SU-DHL-6 (cell line): ENCODE results near the gene ZSCAN10.
A peak's percentile ranks its signal among the peaks of the same experiment; 100 is the strongest.

Experiments used
- H2AFZ ChIP-seq: fragments of 200-600 bp; sonication (generic); 2 replicates; pipeline ENCODE4 v1.6.1; 2014; ENCODE audit warnings: low read depth, mild to moderate bottlenecking, moderate library complexity, mixed read lengths, antibody characterized with exemption, low read length; ENCODE audit not compliant: severe bottlenecking
- H3F3A ChIP-seq: fragments of 200-600 bp; shearing (Covaris generic); 2 replicates; pipeline ENCODE4 v1.6.0; 2016; ENCODE audit warnings: antibody characterized with exemption, mild to moderate bottlenecking; ENCODE audit not compliant: insufficient read depth
- H3K27ac ChIP-seq: fragments of 200-600 bp; sonication (generic); 2 replicates; pipeline ENCODE4 v1.5.1; 2016; ENCODE audit warnings: low read depth, mild to moderate bottlenecking, low read length, moderate library complexity, mixed read lengths
- H3K27me3 ChIP-seq: fragments of 200-600 bp; sonication (generic), shearing (Covaris generic); 2 replicates; pipeline ENCODE4 v1.6.0; 2014; ENCODE audit warnings: mild to moderate bottlenecking, low read length
- H3K36me3 ChIP-seq: fragments of 200-600 bp; sonication (generic); 2 replicates; pipeline ENCODE4 v1.6.1; 2014; ENCODE audit warnings: mild to moderate bottlenecking, low read length, mixed read lengths
- H3K4me2 ChIP-seq: fragments of 300-600, 200-600 bp; shearing (Covaris generic), sonication (generic); 2 replicates; pipeline ENCODE4 v1.6.0; 2014; ENCODE audit warnings: low read length, low read depth, mild to moderate bottlenecking; ENCODE audit not compliant: poor library complexity, severe bottlenecking
- H3K4me3 ChIP-seq: fragments of 200-600 bp; sonication (generic); 2 replicates; pipeline ENCODE4 v1.5.1; 2014; ENCODE audit warnings: antibody characterized with exemption, low read length, mild to moderate bottlenecking, mixed read lengths; ENCODE audit not compliant: insufficient read depth, poor library complexity, severe bottlenecking
- H3K79me2 ChIP-seq: fragments of 200-600 bp; sonication (generic); 2 replicates; pipeline ENCODE4 v1.6.1; 2014; ENCODE audit warnings: mild to moderate bottlenecking, low read length, moderate library complexity; ENCODE audit not compliant: insufficient read depth
- H3K9ac ChIP-seq: fragments of 200-600 bp; sonication (generic); 2 replicates; pipeline ENCODE4 v1.7.0; 2014; ENCODE audit warnings: mild to moderate bottlenecking, low read length
- H3K9me2 ChIP-seq: fragments of 200-600 bp; sonication (generic); replicated peaks from 2 replicates; pipeline ENCODE4 v1.6.1; 2014; ENCODE audit warnings: low read length; ENCODE audit not compliant: insufficient read depth
- H3K9me3 ChIP-seq: fragments of 200-600 bp; sonication (generic); 2 replicates; pipeline ENCODE4 v1.6.1; 2014; ENCODE audit warnings: low read length, mixed read lengths; ENCODE audit not compliant: insufficient read depth
- H4K20me1 ChIP-seq: fragments of 200-600 bp; sonication (generic); 2 replicates; pipeline ENCODE4 v1.6.1; 2014; ENCODE audit warnings: low read depth, mild to moderate bottlenecking, antibody characterized with exemption, low read length, moderate library complexity, mixed read lengths
- EZH2phosphoT487 ChIP-seq: fragments of 200-600 bp; sonication (generic), shearing (Covaris generic); conservative IDR thresholded peaks from 2 replicates; pipeline ENCODE4 v1.6.1; 2018; ENCODE audit warnings: mild to moderate bottlenecking, antibody characterized with exemption, low read length, moderate library complexity, mixed read lengths
- TF ChIP-seq, protein P1 (sequence below): fragments of 200-600 bp; sonication (generic); IDR thresholded peaks from one replicate; pipeline ENCODE4 v1.5.1; 2017; ENCODE audit warnings: antibody characterized with exemption, mild to moderate bottlenecking, low read length, moderate library complexity; ENCODE audit not compliant: insufficient read depth, poor library complexity, severe bottlenecking

ZSCAN10 gene

DNA sequence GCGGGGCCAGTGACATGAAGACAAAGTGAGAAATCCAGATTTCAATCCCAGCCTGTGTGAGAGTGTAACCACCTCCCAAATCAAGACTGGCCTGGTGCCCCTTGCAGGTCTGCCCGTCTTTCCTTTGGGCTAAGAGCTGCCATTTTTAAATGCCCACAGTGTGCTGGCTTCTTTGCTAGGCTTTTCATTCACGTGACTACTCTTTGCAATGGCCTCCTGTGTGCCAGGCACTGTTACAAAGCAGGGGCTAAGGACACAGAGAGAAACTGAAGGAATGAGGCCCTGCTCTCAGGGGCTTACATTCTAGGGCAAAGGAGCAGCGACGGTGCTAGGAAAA is 269 bp upstream of the ZSCAN10 start:
- Histone ChIP-seq H3K27me3 (no peaks in the 10 kb centered on the region), H3K9me2 (no peaks in the 10 kb centered on the region), H3F3A (peaks cover 5% of the 10 kb centered on the region; the same call in 1 of the 2 replicates), H3K4me3 (no peak overlapping the region), H4K20me1 (no peaks in the 10 kb centered on the region), H3K27ac (no peak overlapping the region), H3K79me2 (no peaks in the 10 kb centered on the region), H3K9ac (no peak overlapping the region), H3K4me2 (no peak overlapping the region), H3K36me3 (no peaks in the 10 kb centered on the region), H2AFZ (no peak overlapping the region), H3K9me3 (no peaks in the 10 kb centered on the region)
- TF ChIP-seq, protein P1, sequence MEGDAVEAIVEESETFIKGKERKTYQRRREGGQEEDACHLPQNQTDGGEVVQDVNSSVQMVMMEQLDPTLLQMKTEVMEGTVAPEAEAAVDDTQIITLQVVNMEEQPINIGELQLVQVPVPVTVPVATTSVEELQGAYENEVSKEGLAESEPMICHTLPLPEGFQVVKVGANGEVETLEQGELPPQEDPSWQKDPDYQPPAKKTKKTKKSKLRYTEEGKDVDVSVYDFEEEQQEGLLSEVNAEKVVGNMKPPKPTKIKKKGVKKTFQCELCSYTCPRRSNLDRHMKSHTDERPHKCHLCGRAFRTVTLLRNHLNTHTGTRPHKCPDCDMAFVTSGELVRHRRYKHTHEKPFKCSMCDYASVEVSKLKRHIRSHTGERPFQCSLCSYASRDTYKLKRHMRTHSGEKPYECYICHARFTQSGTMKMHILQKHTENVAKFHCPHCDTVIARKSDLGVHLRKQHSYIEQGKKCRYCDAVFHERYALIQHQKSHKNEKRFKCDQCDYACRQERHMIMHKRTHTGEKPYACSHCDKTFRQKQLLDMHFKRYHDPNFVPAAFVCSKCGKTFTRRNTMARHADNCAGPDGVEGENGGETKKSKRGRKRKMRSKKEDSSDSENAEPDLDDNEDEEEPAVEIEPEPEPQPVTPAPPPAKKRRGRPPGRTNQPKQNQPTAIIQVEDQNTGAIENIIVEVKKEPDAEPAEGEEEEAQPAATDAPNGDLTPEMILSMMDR: no peak
- TF ChIP-seq EZH2phosphoT487: no peak

DNA sequence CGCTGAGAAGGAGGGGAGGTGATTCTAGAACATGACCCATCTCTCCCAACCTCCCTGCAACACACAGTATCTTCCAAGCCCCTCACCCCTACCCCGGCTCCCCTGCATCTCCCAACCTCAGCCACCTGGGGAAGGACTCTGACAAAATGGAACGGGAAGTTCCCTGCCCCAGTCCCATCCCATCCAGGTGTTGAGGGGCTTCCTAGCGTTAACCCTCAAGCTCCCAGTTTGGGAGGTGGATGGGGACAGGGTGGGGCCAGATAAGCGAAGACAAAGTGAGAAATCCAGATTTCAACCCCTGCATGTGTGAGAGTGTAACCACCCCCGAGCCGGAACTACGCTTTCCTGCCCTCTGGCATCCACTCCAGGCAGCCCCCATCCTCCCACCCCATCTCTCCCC is 1.8 kb downstream of the ZSCAN10 start:
- Histone ChIP-seq H3K9ac (no peak overlapping the region), H4K20me1 (no peaks in the 10 kb centered on the region), H3K79me2 (no peaks in the 10 kb centered on the region), H3K9me2 (no peaks in the 10 kb centered on the region), H2AFZ (no peak overlapping the region), H3K27ac (no peak overlapping the region), H3K9me3 (no peaks in the 10 kb centered on the region), H3K36me3 (no peaks in the 10 kb centered on the region), H3K4me2 (no peak overlapping the region), H3K4me3 (no peak overlapping the region), H3K27me3 (no peaks in the 10 kb centered on the region), H3F3A (peaks cover 5% of the 10 kb centered on the region; the same call in 1 of the 2 replicates)
- TF ChIP-seq EZH2phosphoT487: no peak
- TF ChIP-seq, protein P1: no peak

DNA sequence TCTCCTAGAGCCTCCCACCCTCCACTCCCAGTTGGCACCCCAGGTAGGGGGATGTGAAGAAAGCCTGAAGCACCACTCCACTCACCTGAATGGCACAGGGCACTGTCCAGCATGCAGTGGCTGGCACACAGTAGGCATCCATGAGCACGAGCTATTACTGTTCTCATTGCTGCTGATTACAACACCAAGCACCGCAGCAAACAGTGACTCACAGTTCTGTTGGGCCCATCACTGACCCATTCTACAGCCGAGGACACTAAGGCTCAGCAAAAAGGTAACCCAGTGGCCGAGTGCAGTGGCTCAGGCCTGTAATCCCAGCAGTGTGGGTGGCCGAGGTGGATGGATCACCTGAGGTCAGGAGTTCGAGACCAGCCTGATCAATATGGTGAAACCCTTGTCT is 2.7 kb downstream of the ZSCAN10 start:
- H3K9ac ChIP-seq: no peak overlapping the region
- TF ChIP-seq, protein P1: no peak
- TF ChIP-seq EZH2phosphoT487: no peak
- H3K9me3 ChIP-seq: no peaks in the 10 kb centered on the region
- no peaks in the 10 kb centered on the region for H3K36me3 ChIP-seq
- no peaks in the 10 kb centered on the region for H3K27me3 ChIP-seq
- no peaks in the 10 kb centered on the region for H4K20me1 ChIP-seq
- H3F3A ChIP-seq: peaks cover 5% of the 10 kb centered on the region; the same call in 1 of the 2 replicates
- H3K4me2 ChIP-seq: no peak overlapping the region
- H3K4me3 ChIP-seq: no peak overlapping the region
- H3K79me2 ChIP-seq: no peaks in the 10 kb centered on the region
- H2AFZ ChIP-seq: no peak overlapping the region
- no peaks in the 10 kb centered on the region for H3K9me2 ChIP-seq
- H3K27ac ChIP-seq: no peak overlapping the region

DNA sequence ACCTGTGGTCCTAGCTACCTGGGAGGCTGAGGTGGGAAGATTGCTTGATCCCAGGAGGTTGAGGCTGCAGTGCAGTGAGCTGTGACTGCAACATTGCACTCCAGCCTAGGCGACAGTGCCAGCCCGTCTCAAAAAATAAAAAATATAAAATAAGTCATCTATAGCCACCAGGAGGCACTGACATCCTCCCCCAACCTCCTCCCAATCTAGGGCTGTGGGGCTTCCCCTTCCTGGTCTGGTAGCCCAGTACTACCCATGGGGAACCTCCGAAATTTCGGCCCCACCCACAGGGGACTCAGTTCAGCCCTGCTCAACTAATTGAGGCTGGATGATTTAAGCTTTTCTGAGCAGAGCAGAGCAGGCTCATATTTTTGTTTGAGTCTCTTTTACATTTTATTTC is 3.2 kb downstream of the ZSCAN10 start:
- no peak overlapping the region for H3K9ac ChIP-seq
- H3K4me3 ChIP-seq: no peak overlapping the region
- no peaks in the 10 kb centered on the region for H4K20me1 ChIP-seq
- no peaks in the 10 kb centered on the region for H3K79me2 ChIP-seq
- no peaks in the 10 kb centered on the region for H3K36me3 ChIP-seq
- peaks cover 5% of the 10 kb centered on the region; the same call in 1 of the 2 replicates for H3F3A ChIP-seq
- H3K4me2 ChIP-seq: no peak overlapping the region
- no peaks in the 10 kb centered on the region for H3K27me3 ChIP-seq
- H3K27ac ChIP-seq: no peak overlapping the region
- H3K9me3 ChIP-seq: no peaks in the 10 kb centered on the region
- peak overlapping the region; percentile 13 for H2AFZ ChIP-seq
- no peaks in the 10 kb centered on the region for H3K9me2 ChIP-seq
- TF ChIP-seq, protein P1: peak; percentile 25
- no peak for TF ChIP-seq EZH2phosphoT487
